Measurements from ENCODE around the gene MMP25.
"Not testable (repeated sequence)": the region's sequence is repeated elsewhere in the genome, so short reads cannot be mapped to it uniquely, and the experiment has no call there.

MMP25 gene

DNA sequence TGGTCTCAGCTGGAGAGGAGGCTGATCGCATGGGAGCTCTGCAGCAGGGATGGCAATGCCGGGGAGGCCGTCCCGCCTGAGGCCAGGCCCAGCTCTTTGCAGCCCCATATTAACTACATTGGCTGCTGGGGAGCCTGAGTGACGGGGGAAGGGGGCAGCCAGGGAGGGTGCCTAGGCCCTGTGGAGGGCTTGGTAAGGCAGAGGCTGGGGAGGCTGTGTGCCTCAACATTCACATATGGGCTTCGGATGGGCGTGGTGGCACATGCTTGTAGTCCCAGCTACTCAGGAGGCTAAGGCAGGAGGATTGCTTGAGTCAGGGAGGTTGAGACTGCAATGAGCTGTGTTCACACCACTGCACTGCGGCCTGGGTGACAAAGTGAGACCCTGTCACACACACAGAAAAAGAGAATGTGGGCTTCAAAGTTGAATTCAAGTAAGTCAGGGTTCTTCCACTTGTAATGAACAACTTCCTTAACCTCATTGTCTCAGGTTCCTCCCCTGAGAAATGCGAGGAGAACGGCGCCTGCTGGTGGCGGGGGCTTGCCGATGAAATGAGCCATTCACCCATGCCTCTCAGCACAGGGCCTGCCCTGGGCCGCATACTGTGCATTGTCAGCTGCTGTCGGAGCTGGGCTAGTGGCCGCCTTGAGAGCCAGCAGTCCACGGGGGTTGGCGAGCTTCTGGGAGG, 26.4 kb downstream of the MMP25 start:
- DNase-seq (ENCODE audit: low read depth), result not testable (repeated sequence)

DNA sequence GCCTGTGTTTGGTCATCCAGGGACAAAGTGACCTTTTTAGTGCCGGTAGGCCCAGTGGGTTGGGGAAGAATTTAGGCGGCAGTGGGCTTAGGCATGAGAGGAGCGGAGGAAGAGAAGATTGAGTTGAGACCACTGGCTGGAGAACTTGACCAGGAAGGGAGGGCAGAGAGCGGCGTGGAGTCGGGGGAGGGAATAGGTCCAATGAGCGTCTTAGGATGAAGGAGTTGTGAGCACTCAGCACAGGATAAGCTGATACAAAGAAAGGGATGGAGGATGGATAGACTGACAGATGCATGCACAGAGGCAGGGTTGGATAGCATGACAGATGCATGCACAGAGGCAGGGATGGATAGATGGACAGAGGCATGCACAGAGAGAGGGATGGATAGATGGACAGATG, 27.1 kb downstream of the MMP25 start:
- DNase-seq (ENCODE audit: low read depth), result no peak

DNA sequence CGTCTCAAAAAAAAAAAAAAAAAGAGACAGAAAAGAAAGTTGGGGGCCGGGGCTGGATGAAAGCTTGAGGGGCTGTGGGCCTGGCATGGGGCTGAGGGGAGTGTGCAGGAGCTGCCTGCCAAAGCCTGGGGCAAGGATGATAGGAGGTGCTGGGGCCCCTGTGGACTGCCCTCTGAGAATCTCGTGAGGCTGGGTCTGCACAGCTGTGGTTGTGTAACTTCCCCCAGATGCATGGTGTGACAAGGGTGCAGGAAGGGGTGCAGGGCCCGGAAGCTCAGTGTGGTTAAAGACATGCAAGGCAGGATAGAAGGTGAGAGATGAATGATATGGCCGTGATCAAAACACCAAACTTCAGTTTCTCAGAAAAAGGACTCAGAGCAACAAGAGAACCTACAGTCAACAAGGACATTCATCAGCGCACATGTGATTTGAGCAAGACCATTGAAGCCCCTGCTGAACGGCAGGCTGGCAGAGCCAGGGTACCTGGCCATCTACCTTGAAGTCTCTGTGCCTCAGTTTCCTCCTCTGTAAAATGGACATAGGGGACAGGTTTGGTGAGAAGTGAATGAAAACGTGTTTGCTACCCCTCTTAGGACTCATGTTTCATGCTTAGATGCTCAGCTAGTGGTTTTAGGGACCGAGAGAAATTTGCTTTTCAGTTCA, 28.6 kb downstream of the MMP25 start:
- peak; percentile 84 for DNase-seq (ENCODE audit: low read depth)

DNA sequence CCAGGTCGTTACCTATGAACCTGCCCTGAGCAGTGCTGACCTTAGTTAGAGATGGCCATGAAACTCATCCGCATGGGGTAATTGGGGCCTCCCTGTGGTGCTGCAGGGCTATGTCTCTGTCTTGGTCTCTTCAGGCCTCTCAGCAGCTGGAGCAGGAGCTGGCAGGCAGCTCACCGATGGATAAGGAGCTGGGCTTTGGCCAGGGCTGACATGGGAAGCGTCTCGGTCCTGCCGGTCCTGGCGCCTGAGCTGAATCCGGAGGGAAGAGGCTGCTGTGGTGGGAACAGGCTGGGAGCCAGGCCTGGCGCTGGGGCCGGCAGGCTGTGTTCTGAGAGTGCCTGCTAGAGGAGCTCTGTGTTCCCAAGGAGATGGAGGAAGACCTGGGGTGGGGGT, 29.2 kb downstream of the MMP25 start:
- no peak for DNase-seq (ENCODE audit: low read depth)

DNA sequence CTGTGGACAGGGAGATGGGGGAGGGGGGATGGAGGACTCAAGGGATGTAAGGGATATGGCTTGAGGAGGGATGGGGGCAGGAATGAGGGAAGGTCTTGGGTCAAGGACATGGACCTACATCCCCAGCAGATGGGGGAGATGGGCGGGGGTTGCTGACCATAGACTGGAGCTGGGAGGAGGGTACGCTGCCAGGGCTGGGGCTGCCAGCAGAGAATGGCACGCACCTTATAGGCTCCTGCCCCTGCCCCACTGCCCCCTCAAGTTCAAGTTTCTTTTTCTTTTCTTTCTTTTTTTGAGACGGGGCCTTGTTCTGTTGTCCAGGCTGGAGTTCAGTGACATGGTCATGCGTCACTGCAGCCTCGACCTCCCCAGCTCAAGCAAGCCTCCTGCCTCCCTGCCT, 29.6 kb downstream of the MMP25 start:
- not testable (repeated sequence) for DNase-seq (ENCODE audit: low read depth)

DNA sequence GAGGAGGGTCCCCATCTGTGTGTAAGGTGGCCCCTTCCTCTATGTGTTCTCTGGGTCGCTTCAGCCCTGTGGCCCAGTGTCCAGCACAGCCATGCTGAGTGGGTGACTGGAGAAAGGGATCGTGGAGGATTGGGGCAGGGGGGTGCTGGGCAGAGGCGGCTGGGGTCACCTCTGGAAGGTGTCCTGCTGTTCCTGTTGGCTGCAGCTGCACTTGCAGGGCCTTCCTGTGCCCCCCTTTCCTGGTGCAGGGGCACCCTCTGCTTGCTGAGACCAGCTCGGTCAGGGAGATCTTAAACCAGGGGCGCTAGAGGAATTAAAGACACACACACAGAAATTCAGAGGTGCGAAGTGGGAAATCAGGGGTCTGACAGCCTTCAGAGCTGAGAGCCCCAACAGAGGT, 30.2 kb downstream of the MMP25 start:
- no peak for DNase-seq (ENCODE audit: low read depth)

DNA sequence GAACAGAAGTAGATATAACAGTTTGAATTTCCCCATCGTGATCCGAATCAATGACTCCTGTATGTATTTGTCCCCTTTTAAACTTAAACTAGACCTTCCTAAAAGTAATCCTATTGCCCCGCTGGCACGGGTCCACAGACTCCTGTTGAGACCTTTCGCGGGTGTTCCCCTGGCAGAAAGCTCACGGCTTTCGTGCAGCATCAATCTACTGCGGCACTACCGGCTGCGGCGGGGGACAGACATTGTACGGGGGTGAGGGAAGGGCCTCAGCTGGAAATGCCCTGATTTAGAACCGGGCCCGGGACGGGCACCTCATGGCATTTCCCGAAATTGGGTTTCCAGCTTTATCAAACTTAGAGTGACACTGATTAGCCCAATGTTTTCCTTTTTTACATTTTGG, 33.7 kb downstream of the MMP25 start:
- DNase-seq (ENCODE audit: low read depth), result no peak

DNA sequence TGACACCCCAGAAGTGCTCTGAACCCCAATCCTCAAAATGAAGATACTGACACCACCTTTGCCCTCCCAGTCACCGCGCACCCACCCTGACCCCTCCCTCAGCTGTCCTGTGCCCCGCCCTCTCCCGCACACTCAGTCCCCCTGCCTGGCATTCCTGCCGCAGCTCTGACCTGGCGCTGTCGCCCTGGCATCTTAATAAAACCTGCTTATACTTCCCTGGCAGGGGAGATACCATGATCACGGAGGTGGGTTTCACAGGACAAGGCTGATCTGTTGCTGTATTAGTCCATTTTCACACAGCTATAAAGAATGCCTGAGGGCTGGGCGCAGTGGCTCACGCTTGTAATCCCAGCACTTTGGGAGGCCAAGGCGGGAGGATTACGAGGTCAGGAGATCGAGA, 35.6 kb downstream of the MMP25 start:
- DNase-seq (ENCODE audit: low read depth), result not testable (repeated sequence)

DNA sequence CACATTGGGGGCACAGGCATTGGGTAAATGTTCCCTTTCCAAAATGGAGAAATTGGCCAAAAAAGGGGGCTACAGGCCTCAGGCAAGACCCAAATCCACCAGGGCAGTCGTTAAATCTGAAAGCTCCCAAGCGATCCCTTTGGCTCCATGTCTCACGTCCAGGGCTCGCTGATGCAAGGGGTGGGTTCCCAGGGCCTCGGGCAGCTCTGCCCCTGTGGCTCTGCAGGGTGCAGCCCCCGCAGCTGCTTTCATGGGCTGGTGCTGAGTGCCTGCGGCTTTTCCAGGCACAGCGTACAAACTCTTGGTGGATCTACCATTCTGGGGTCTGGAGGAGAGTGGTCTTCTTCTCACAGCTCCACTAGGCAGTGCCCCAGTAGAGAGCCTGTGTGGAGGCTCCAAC, 37.0 kb downstream of the MMP25 start:
- not testable (repeated sequence) for DNase-seq (ENCODE audit: low read depth)

DNA sequence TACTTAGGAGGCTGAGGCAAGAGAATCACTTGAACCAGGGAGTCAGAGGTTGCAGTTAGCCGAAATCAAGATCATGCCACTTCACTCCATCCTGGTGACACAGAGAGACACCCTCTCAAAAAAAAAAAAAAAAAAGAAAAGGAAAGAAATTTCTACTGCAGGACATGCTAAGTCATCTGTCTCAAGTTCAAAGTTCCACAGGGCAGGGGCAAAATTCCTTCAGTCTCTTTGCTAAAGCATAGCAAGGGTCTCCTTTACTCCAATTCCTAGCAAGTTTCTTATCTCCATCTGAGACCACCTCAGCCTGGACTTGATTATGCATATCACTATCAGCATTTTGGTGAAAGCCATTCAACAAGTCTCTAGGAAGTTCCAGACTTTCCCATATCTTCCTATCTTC, 38.1 kb downstream of the MMP25 start:
- DNase-seq (ENCODE audit: low read depth), result no peak

DNA sequence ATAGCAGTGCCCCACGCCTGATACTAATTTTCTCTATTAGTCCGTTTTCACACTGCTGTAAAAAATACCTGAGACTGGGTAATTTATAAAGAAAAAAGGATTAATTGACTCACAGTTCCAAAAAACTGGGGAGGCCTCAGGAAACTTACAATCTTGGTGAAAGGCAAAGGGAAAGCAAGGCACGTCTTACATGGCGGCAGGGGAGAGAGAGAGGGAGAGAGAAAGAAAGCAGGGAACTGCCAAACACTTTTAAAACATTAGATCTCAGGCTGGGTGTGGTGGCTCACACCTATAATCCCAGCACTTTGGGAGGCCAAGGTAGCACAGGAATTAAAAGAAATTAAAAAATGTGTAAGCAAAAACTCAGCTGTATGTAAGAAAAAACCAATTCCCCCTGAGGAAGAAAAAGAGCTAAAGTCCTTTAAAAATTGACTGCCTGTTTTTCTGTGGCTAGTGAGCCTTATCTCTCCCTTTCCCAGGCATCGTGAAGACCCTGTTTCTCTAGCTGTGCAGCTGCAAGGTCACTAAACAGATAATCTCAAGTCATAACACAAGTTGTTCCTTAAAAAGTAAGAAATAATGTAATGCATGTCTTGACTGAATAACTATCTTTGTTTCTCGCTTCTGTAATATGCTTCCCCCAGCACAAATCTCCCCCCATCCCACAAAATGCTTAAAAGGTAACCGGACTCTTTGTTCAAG, 38.8 kb downstream of the MMP25 start:
- no peak for DNase-seq (ENCODE audit: low read depth)

DNA sequence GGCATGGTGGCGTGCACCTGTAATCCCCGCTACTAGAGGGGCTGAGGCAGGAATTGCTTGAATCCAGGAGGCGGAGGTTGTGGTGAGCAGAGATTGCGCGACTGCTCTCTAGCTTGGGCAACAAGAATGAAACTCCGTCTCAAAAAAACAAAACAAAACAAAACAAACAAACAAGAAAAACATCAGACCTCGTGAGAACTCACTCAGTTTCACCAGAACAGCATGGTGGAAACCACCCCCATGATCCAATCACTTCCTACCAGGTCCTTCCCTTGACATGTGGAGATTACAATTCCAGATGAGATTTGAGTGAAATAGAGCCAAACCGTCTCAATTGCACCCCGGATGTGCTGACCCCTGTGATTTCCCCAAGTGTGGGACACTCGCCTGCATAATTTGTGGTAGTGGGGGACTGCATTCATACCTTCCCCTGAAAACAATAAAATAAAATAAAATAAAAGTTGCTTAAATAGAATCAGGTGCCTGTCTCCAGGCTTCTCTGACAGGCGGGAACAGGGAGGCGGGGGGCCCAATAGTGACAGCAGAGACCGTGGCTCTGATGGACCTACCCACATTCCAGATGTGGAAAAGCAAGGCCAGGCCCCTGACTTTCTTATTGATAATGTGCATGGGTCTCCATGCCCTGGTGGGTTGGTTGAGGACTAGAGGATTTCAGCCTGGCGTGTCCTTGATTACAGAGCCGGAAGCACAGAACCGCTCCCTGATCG, 39.7 kb downstream of the MMP25 start:
- no peak for DNase-seq (ENCODE audit: low read depth)

DNA sequence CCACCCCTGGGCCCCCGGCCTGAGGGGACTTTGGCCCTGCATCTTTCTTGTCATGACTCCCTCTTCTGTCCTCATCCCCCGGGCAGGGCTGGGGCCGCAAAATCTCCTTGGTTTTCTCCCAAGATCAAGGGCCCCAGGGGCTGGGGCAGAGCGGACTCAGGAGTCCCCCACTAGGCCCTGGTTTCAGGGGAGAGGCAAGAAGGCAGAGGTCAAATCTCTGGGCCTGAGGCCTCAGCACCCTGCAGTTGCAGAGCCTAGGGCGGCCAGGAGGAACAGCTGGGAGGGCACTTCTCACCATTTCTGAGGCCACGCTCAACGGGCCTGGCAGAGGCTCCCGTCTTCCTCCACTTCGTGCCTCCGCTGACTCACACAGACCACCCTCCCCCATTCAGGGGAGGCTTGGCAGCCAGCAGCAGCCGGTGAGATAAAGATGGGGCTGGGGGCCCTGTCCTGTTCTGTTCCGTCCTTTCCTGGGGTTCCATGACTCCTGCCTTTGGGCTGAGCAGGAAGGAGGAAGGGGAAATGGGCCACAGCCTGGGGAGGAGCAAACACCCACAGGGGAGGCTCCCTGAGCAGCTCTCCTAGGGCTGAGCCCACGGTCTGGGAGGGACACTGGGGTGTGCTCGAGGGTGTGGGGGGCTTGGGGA, 40.4 kb downstream of the MMP25 start:
- DNase-seq (ENCODE audit: low read depth), result no peak

DNA sequence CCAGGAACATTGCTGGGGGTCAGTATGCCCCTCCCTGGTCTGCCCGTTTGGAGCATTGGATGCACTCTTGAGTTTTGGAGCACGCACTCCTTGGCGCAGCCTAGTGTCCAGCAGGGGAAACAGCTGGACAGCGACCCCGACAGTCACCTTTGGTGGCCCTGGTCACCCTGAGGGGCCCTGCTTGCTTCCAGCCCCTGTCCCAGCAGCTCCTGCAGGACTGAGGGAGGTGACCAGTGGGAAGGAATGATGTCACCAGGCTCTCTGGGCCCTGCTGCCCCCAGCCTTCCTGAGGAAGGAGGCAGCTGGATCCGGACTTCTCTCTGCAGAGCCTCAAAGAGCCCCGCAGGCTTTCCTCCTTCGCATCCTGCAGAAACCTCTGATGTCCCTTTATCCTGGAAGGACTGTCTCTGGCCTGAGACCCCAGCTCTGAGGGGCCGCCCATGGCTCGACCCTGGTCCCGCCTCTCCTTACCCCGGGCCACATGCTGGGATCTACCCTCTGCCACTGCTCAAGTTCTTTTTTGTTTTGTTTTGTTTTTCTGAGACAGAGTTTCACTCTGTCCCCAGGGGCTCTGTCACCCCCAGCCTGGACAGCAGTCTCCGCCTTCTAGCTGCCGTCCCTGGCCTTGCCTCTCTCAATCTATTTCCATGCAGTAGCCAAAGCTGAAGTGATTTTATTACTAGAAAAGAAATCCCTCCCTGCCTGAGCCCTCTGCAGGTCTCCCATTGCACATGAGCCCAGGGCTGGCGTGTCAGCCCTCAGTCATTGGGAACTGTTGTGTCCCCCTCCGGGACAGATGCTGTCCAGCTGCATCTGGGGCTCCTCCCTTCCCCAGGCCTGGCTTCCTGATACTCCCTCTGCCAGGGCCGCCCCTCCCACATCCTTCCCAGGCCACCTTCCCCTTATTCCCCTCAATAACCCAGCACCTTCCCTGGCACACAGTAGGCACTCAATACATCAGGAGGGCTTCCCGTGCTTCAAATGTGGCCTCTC, 41.2 kb downstream of the MMP25 start:
- DNase-seq (ENCODE audit: low read depth), result no peak

DNA sequence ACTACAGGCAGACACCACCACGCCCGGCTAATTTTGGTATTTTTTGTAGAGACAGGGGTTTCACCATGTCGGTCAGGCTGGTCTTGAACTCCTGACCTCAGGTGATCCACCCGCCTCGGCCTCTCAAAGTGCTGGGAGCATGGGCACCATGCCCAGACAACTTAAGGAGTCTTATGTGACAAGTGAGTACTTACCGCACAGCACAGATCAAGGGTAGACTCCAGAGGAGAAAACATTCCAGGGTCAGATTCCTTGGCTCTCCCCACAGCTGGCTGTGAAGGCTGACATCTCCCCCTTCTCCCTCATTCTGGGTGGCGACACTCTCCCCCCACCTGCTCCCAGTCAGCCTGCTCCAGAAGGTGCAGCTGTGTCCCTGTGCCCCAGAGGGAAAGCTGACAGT, 42.1 kb downstream of the MMP25 start:
- no peak for DNase-seq (ENCODE audit: low read depth)

DNA sequence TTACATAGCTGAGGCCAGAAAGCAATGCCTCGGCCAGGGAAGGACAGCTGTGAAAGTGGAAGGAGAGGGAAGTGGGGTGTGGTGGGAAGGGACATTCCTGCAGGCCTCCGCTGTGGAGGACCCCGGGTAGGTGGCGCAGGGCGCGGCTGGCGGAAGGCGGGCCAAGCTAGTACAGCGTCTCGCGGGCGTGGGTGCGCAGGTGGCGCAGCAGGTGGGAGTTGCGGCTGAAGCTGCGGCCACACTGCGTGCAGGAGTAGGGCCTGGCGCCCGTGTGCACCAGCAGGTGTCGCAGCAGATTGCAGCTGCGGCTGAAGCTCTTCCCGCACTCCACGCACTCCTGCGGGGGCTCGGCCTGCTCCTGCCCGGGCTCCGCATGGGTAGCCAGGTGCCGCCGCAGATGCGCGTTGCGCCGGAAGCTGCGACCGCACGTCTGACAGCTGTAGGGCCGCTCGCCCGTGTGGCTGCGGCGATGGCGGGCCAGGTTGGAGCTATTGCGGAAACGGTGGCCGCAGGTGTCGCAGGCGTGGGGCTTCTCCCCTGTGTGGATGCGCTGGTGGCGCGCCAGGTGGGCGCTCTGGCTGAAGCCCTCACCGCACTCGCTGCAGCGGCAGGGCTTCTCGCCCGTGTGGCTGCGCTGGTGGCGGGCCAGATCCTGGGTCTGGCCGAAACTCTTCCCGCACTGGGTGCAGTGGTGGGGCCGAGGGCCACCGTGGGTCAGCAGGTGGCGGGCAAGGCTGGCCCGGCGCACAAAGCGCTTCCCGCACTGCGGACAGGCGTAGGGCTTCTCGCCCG, 42.8 kb downstream of the MMP25 start:
- no peak for DNase-seq (ENCODE audit: low read depth)

DNA sequence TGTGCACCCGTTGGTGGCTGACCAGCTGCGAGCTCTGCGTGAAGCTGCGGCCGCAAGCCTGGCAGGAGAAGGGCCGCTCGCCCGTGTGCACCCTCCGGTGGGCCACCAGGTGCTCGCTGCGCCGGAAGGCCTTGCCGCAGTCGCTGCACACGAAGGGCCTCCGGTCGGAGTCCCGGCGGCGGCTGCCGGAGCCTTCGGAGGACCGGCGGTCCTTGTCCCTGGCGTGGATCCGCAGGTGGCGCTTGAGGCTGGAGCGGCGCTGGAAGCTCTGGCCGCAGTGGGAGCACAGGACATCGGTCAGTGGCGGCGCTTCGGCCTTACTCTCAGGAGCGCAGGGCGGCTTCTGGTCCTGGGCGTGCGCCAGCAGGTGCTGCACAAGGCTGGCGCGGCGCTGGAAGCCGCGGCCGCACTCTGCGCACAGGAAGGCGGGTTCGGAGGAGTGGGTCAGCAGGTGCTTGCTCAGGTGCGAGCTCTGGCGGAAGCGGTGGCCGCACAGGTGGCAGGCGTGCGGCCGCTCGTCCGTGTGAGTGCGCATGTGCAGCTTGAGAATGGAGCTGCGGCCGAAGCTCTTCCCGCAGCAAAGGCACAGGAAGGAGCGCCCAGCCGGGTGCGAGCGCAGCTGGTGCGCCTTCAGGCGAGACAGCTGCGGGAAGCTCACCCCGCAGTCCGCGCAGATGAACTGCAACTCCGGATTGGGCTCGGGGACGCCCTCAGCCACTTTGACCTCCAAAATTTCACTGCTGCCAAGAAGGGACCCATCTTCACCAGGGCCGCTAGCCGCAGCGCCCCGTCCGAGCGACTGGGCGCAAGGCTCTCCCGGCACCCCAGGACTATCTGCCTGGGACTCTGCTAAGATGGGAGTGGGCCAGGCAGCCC, 43.6 kb downstream of the MMP25 start:
- DNase-seq (ENCODE audit: low read depth), result no peak

DNA sequence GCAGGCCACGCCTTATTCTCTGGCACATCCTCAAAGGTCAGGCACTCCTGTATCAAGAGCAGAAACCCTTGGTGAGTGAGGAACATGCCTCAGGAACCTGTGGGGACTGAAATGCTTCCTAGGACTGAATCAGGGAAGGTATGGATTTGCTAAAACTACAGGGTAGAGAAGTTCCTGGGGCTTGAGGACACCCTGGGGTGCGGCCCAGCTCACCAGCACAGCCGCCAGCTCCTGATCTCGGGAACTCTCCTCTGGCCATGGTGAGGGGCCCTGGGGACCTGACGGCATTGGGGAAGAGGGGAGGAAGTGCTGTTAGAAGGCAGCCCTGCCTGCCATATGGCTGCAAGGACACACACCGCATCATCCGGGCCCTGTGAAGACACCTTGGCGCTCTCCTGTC, 45.2 kb downstream of the MMP25 start:
- no peak for DNase-seq (ENCODE audit: low read depth)

DNA sequence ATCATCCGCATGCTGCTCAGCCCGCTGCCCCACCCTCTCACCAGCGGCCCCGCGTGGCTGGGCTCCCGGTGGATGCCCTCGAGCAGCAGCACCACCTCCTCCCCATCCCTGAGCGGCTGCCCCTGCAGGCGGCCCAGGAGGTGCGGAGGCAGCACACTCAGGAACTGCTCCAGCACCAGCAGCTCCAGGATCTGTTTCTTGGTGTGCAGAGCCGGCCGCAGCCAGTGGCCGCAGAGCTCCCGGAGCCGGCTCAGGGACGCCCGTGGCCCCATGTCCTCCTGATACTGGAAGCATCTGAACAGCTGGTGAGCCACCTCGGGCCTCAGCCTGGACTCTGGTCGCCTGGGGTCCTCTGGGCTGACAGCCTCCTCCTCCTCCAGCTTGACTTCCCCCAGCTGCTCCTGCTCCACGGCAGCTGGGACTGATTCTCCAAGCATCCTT, 46.2 kb downstream of the MMP25 start:
- no peak for DNase-seq (ENCODE audit: low read depth)
